ENCODE results near the gene AKR1A1. TPM values are rescaled to one million over a fixed set of nuclear protein-coding genes. Genes with fewer than 3 reads are reported as not detected.

The AKR1A1 gene
- total and polyA plus RNA-seq, 2 experiments from 2014 or later: 186 to 271 TPM

DNA sequence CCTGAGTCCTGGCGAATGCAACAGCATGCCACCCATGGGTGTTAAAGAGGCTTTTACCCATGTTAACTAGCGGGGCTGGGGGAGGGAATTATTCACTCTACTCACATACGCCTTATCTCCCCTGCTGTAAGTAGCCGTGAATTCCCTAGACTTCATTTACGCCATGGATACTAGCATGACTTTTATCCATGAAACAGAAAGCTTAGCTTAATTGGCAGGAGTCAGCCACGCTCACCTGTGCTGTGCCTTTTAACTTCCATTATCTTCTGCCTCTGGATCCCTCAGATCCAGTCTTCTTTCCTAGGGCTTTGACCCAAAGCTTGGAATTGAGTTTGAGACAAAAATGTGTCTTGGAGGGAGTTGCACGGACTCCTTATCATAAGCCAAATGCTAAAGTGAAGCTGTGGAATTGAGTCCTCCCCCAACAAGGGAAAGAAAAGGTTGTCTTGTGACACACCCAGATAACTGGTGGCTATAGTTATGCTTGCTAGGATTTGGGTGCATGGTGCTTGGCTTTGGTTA is 23.5 kb downstream of the AKR1A1 start:
- no peaks in the 10 kb centered on the region for H3K79me2 ChIP-seq
- H2AFZ ChIP-seq: no peak overlapping the region
- no peaks in the 10 kb centered on the region for H3K9me3 ChIP-seq (ENCODE audit: low read depth)
- H3K27ac ChIP-seq: no peak overlapping the region
- no peaks in the 10 kb centered on the region for H3K27me3 ChIP-seq
- WGBS (ENCODE audit: low lambda C conversion rate, missing lambda C conversion rate): 86% methylated on average over 7 of the region's 7 CpGs
- no peak overlapping the region for H3K4me2 ChIP-seq
- H3K4me1 ChIP-seq (ENCODE audit: insufficient read depth): no peaks in the 10 kb centered on the region
- no peaks in the 10 kb centered on the region for H3K36me3 ChIP-seq (replicated peaks; ENCODE audit: insufficient read depth, low read depth)
- no peak for DNase-seq (ENCODE audit: low spot score)
- TF ChIP-seq, protein P1, sequence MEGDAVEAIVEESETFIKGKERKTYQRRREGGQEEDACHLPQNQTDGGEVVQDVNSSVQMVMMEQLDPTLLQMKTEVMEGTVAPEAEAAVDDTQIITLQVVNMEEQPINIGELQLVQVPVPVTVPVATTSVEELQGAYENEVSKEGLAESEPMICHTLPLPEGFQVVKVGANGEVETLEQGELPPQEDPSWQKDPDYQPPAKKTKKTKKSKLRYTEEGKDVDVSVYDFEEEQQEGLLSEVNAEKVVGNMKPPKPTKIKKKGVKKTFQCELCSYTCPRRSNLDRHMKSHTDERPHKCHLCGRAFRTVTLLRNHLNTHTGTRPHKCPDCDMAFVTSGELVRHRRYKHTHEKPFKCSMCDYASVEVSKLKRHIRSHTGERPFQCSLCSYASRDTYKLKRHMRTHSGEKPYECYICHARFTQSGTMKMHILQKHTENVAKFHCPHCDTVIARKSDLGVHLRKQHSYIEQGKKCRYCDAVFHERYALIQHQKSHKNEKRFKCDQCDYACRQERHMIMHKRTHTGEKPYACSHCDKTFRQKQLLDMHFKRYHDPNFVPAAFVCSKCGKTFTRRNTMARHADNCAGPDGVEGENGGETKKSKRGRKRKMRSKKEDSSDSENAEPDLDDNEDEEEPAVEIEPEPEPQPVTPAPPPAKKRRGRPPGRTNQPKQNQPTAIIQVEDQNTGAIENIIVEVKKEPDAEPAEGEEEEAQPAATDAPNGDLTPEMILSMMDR (IDR thresholded peaks at IDR 0.05; ENCODE audit: poor library complexity): no peak
- TF ChIP-seq EZH2phosphoT487 (IDR thresholded peaks at IDR 0.05; ENCODE audit: low read depth, severe bottlenecking, unreplicated experiment): no peak
- no peak for TF ChIP-seq EZH2 (IDR thresholded peaks at IDR 0.05; ENCODE audit: borderline replicate concordance)
- no peak overlapping the region for H3K4me3 ChIP-seq
- no peaks in the 10 kb centered on the region for H3K9me2 ChIP-seq (replicated peaks; ENCODE audit: insufficient read depth)
- H4K20me1 ChIP-seq (ENCODE audit: insufficient read depth, poor library complexity, severe bottlenecking): no peaks in the 10 kb centered on the region

DNA sequence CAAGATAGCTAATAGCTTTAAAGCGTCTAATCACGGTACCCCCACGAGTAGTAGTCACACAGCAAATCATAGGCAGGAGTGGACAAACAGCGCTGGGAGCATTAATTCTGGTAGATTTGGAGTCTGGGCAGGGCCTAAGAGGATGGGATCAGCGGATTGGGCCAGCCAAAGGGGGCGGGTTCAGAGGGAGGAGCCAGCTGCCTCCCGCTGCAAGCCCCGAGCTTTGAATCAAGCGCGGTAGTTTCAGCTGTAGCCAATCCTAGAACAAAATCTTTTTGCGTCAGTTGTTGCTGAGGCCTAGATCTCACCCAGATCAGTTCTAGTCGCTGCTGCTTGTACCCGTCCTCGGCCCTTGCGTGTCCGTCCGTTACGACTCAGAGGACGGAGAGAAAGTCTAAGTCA is 32.6 kb downstream of the AKR1A1 start:
- Histone ChIP-seq H3K4me3 (peak overlapping the region; percentile 69), H3K36me3 (replicated peaks; ENCODE audit: insufficient read depth, low read depth) (no peaks in the 10 kb centered on the region), H3K27ac (peak overlapping the region; percentile 80), H3K4me2 (peak overlapping the region; percentile 79), H4K20me1 (ENCODE audit: insufficient read depth, poor library complexity, severe bottlenecking) (peaks cover 21% of the 10 kb centered on the region), H3K27me3 (no peaks in the 10 kb centered on the region), H3K4me1 (ENCODE audit: insufficient read depth) (peaks cover 14% of the 10 kb centered on the region), H3K9me3 (ENCODE audit: low read depth) (no peaks in the 10 kb centered on the region), H3K9me2 (replicated peaks; ENCODE audit: insufficient read depth) (no peaks in the 10 kb centered on the region), H3K79me2 (peaks cover 32% of the 10 kb centered on the region), H2AFZ (peak overlapping the region; percentile 96)
- peak; percentile 97 for DNase-seq (ENCODE audit: low spot score)
- WGBS (ENCODE audit: low lambda C conversion rate, missing lambda C conversion rate): under 1% methylated on average over 19 of the region's 19 CpGs
- TF ChIP-seq, protein P1 (IDR thresholded peaks at IDR 0.05; ENCODE audit: poor library complexity): no peak
- TF ChIP-seq EZH2 (IDR thresholded peaks at IDR 0.05; ENCODE audit: borderline replicate concordance): no peak

DNA sequence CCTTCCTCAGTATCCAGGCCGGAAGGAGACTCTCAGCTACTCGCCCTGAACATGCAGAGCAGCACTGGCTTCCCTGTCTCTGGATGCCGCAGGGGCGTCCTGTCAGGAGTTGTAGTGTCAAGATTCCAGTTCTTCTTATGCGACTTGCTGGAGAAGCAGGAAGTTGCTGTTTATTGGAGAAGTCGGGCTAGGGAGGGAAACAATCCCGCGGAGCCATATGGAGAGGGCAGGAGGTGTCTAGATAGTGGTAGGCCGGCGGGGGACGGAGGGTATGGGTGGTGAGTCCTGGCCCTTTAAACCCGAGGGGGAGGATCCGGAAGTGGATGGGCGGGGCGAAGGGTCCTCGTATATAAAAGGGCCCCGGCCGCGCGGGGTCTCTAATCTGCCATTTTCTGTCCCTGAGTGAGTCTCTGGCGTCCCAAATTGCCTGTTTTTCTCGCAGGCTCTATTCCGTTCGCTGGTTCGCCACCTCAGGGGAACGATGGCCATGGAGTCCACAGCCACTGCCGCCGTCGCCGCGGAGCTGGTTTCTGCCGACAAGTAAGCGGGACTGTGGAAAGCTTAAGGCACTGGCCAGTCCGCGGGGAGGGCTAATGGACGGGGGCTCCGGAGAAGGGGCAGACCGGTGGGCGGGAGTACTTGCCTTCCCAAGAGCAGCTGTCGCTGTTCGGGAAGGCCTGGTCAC is 33.2 kb downstream of the AKR1A1 start, which contains the start of gene NASP:
Gene NASP (plus strand): TSS at position 376 of the 685 bp plus-strand sequence. CDS start 106 bp downstream, at position 482.
- Histone ChIP-seq H3K27me3 (no peaks in the 10 kb centered on the region), H3K9me2 (replicated peaks; ENCODE audit: insufficient read depth) (no peaks in the 10 kb centered on the region), H3K4me2 (peak within 1 kb of the TSS; percentile 79), H4K20me1 (ENCODE audit: insufficient read depth, poor library complexity, severe bottlenecking) (peaks cover 26% of the 10 kb centered on the region), H3K4me3 (peak within 1 kb of the TSS; percentile 81), H2AFZ (peak within 1 kb of the TSS; percentile 96), H3K36me3 (replicated peaks; ENCODE audit: insufficient read depth, low read depth) (no peaks in the 10 kb centered on the region), H3K27ac (peak within 1 kb of the TSS; percentile 80), H3K4me1 (ENCODE audit: insufficient read depth) (peaks cover 14% of the 10 kb centered on the region), H3K9me3 (ENCODE audit: low read depth) (no peaks in the 10 kb centered on the region), H3K79me2 (peaks cover 37% of the 10 kb centered on the region)
- TF ChIP-seq EZH2 (IDR thresholded peaks at IDR 0.05; ENCODE audit: borderline replicate concordance) (no peak), EZH2phosphoT487 (IDR thresholded peaks at IDR 0.05; ENCODE audit: low read depth, severe bottlenecking, unreplicated experiment) (no peak)
- TF ChIP-seq, protein P1 (IDR thresholded peaks at IDR 0.05; ENCODE audit: poor library complexity): no peak
- under 1% methylated on average over 27 of the region's 41 CpGs for WGBS (ENCODE audit: low lambda C conversion rate, missing lambda C conversion rate)
- peak; percentile 93 for DNase-seq (ENCODE audit: low spot score)

Data from hepatocyte (in vitro differentiated cells).